GM23338 (cell line): ENCODE results near the gene FOXP1. TPM values are rescaled to one million over a fixed set of nuclear protein-coding genes. Genes with fewer than 3 reads are reported as not detected.

ENCODE experiments used
- ATAC-seq: fragments of 200-7000 bp; cut with Tn5 transposase; 3 replicates; pipeline ENCODE4 v1.9.1; 2020
- DNase-seq: peaks from one replicate; pipeline ENCODE4 v3.0.0-alpha.2; 2015; ENCODE audit warnings: low spot score
- H2AFZ ChIP-seq: fragments of 200-600 bp; sonication (generic); 2 replicates; pipeline ENCODE4 v1.8.0; 2016; ENCODE audit warnings: antibody characterized with exemption, mild to moderate bottlenecking, moderate library complexity
- H3F3A ChIP-seq: fragments of 200-600 bp; sonication (generic); replicated peaks from 2 replicates; pipeline ENCODE4 v1.8.0; 2017; ENCODE audit warnings: antibody characterized with exemption, mixed run types, low read depth
- H3K27ac ChIP-seq: fragments of 200-600 bp; sonication (generic); 2 replicates; pipeline ENCODE4 v1.6.1; 2016; ENCODE audit warnings: low read depth
- H3K27me3 ChIP-seq: fragments of 200-600 bp; sonication (generic); 2 replicates; pipeline ENCODE4 v1.8.0; 2016; ENCODE audit warnings: mild to moderate bottlenecking, mixed run types, moderate library complexity; ENCODE audit not compliant: insufficient read depth
- H3K36me3 ChIP-seq: fragments of 200-600 bp; sonication (generic); 2 replicates; pipeline ENCODE4 v1.8.0; 2016; ENCODE audit warnings: mild to moderate bottlenecking; ENCODE audit not compliant: insufficient read depth
- H3K4me1 ChIP-seq: fragments of 200-600 bp; sonication (generic); 2 replicates; pipeline ENCODE4 v1.8.0; 2016; ENCODE audit warnings: mild to moderate bottlenecking, moderate library complexity; ENCODE audit not compliant: insufficient read depth
- H3K4me2 ChIP-seq: fragments of 200-600 bp; sonication (generic); 2 replicates; pipeline ENCODE4 v1.7.1; 2017; ENCODE audit warnings: mixed run types
- H3K4me3 ChIP-seq: fragments of 200-600 bp; sonication (generic); 2 replicates; pipeline ENCODE4 v1.6.1; 2016; ENCODE audit warnings: mixed run types
- H3K79me2 ChIP-seq: fragments of 200-600 bp; sonication (generic); replicated peaks from 2 replicates; pipeline ENCODE4 v1.8.0; 2017; ENCODE audit warnings: mild to moderate bottlenecking; ENCODE audit not compliant: insufficient read depth
- H3K9me2 ChIP-seq: fragments of 200-600 bp; sonication (generic); 2 replicates; pipeline ENCODE4 v1.8.0; 2017; ENCODE audit not compliant: insufficient read depth
- H4K20me1 ChIP-seq: fragments of 200-600 bp; sonication (generic); replicated peaks from 2 replicates; pipeline ENCODE4 v1.8.0; 2017; ENCODE audit warnings: mild to moderate bottlenecking; ENCODE audit not compliant: insufficient read depth
- H3K27ac Mint-ChIP-seq: 2 replicates; pipeline ENCODE4 v1.8.0; 2020; ENCODE audit warnings: inconsistent platforms, mild to moderate bottlenecking, moderate library complexity, mixed read lengths
- H3K27me3 Mint-ChIP-seq: 3 replicates; pipeline ENCODE4 v1.8.0; 2022; ENCODE audit warnings: low read depth, mild to moderate bottlenecking, moderate library complexity, mixed read lengths, inconsistent platforms; ENCODE audit not compliant: insufficient read depth, poor library complexity
- H3K36me3 Mint-ChIP-seq: 3 replicates; pipeline ENCODE4 v1.8.0; 2021; ENCODE audit warnings: low read depth, mild to moderate bottlenecking, inconsistent platforms, moderate library complexity, mixed read lengths
- H3K4me1 Mint-ChIP-seq: 3 replicates; pipeline ENCODE4 v1.8.0; 2020; ENCODE audit warnings: mild to moderate bottlenecking, inconsistent platforms, mixed read lengths
- H3K4me3 Mint-ChIP-seq: 3 replicates; pipeline ENCODE4 v1.8.0; 2021; ENCODE audit warnings: moderate library complexity, mild to moderate bottlenecking, inconsistent platforms, mixed read lengths
- H3K9me3 Mint-ChIP-seq: 3 replicates; pipeline ENCODE4 v1.8.0; 2020; ENCODE audit warnings: moderate library complexity, mild to moderate bottlenecking, inconsistent platforms, mixed read lengths
- CTCF ChIP-seq, 2 experiments: fragments of 200-600 bp in 1 of 2; sonication (generic) in 1 of 2; conservative IDR thresholded peaks; 2 replicates each; pipeline versions ENCODE4 v1.5.1 to v1.6.1; 2016 to 2017; ENCODE audit warnings: antibody characterized with exemption in 2 of 2, low read depth in 2 of 2, mild to moderate bottlenecking in 2 of 2, moderate library complexity in 1 of 2
- ETS1 ChIP-seq: IDR thresholded peaks from 2 replicates; pipeline ENCODE4 v1.6.1; 2016; ENCODE audit warnings: antibody characterized with exemption
- EZH2 ChIP-seq: fragments of 200-600 bp; sonication (generic); IDR thresholded peaks from one replicate; pipeline ENCODE4 v1.8.0; 2017; ENCODE audit warnings: antibody characterized with exemption, mild to moderate bottlenecking, low read depth; ENCODE audit not compliant: unreplicated experiment
- EZH2phosphoT487 ChIP-seq: fragments of 200-600 bp; sonication (generic); IDR thresholded peaks from one replicate; pipeline ENCODE4 v1.8.1; 2018; ENCODE audit warnings: antibody characterized with exemption; ENCODE audit not compliant: unreplicated experiment
- JUNB ChIP-seq: IDR thresholded peaks from one replicate; pipeline ENCODE4 v1.6.1; 2016; ENCODE audit warnings: antibody characterized with exemption; ENCODE audit not compliant: unreplicated experiment
- NANOG ChIP-seq: IDR thresholded peaks from 2 replicates; pipeline ENCODE4 v1.6.1; 2016; ENCODE audit warnings: antibody characterized with exemption, borderline replicate concordance
- POLR2AphosphoS5 ChIP-seq: IDR thresholded peaks from 2 replicates; pipeline ENCODE4 v1.6.1; 2016; ENCODE audit warnings: antibody characterized with exemption, low read depth
- REST ChIP-seq: IDR thresholded peaks from one replicate; pipeline ENCODE4 v1.6.1; 2018; ENCODE audit warnings: antibody characterized with exemption; ENCODE audit not compliant: unreplicated experiment
- STAT1 ChIP-seq: IDR thresholded peaks from one replicate; pipeline ENCODE4 v1.6.1; 2016; ENCODE audit warnings: antibody characterized with exemption; ENCODE audit not compliant: unreplicated experiment
- ZNF114 ChIP-seq: fragments of 250-450 bp; sonication (Bioruptor Pico); IDR thresholded peaks from 2 replicates; pipeline ENCODE4 v1.5.0; 2020; ENCODE audit warnings: mild to moderate bottlenecking, moderate library complexity
- ZNF462 ChIP-seq: fragments of 250-450 bp; sonication (Bioruptor Pico); IDR thresholded peaks from 2 replicates; pipeline ENCODE4 v1.5.0; 2020; ENCODE audit warnings: mild to moderate bottlenecking, moderate library complexity
- polyA plus RNA-seq: library from polyadenylated mRNA; unstranded; fragments of >200 nt; fragmentation: Nextera tagmentation; extraction: Ambion mirVana; gene quantifications from 2 replicates; pipeline ENCODE4 v1.2.1, GENCODE V29; 2016
- total RNA-seq: library from RNA; depleted of rRNA; stranded (reverse); fragments of >200 nt; shearing (Covaris generic); gene quantifications from 2 replicates; pipeline ENCODE4 v1.2.3, GENCODE V29; 2014

Gene FOXP1
- total and polyA plus RNA-seq, 2 experiments from 2014 or later = 32.9 to 35.5 TPM

GRCh38 chr3:71110385-71111222 is 472.9 kb downstream of the FOXP1 start:
- no peaks in the 10 kb centered on the region for H3F3A ChIP-seq
- H3K4me2 ChIP-seq = no peak overlapping the region
- H3K9me2 ChIP-seq = no peaks in the 10 kb centered on the region
- no peaks in the 10 kb centered on the region for H3K9me3 Mint-ChIP-seq
- no peak overlapping the region for H2AFZ ChIP-seq
- H3K27me3 Mint-ChIP-seq = peaks cover under 1% of the 10 kb centered on the region
- H3K27ac Mint-ChIP-seq = no peak overlapping the region
- H3K36me3 ChIP-seq = no peaks in the 10 kb centered on the region
- peaks cover 5% of the 10 kb centered on the region; the same call in 1 of the 3 replicates for H3K36me3 Mint-ChIP-seq
- no peak overlapping the region for H3K4me3 Mint-ChIP-seq
- no peak overlapping the region for H3K27ac ChIP-seq
- ATAC-seq (no peak), DNase-seq (no peak)
- H4K20me1 ChIP-seq = 0 out of 2 replicates have a peak, but pooled peaks cover 4% of the 10 kb centered on the region
- no peaks in the 10 kb centered on the region for H3K27me3 ChIP-seq
- H3K79me2 ChIP-seq = no peaks in the 10 kb centered on the region
- H3K4me1 ChIP-seq = peaks cover 11% of the 10 kb centered on the region
- H3K4me3 ChIP-seq = no peak overlapping the region
- TF ChIP-seq EZH2 (no peak), POLR2AphosphoS5 (no peak), CTCF (conservative IDR thresholded peaks at IDR 0.05; ENCODE audit: low read depth in 2 of 2) (no peak), NANOG (no peak), STAT1 (no peak), REST (no peak), JUNB (no peak), ZNF114 (CRISPR knock-in tag) (no peak), ZNF462 (CRISPR knock-in tag) (no peak), EZH2phosphoT487 (no peak), ETS1 (no peak)
- H3K4me1 Mint-ChIP-seq = peaks cover 21% of the 10 kb centered on the region
